ENCODE results near the gene PLXNA2.

PLXNA2 gene

DNA sequence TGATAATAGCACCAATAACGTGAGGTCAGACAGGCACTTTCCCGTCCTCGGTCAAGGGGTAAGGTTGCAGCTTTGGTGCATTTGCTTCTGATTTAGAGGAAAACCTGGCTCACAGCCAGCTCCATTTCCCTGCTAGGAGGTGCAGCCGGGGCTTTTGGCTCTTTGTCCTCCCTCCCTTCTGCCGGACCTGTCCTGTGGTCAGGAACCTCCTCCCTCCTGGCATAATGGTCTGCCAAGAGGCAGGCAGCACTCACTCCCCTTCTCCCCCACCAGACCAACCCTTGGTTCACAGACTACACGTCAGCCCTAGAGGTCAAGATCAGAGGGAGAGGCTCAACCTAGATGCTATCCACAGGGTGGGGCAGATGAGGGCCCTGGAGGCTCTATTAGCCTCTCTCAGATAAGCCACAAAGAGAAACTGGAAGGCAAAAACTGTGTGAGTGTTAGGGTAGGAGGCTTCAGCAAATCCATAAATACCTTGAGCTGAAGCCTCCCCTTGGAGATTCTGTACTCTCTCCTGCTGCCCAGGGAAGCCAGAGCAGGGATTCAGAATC lies 64.8 kb downstream of the PLXNA2 start:
- DNase-seq (ENCODE audit: low read depth): no peak

DNA sequence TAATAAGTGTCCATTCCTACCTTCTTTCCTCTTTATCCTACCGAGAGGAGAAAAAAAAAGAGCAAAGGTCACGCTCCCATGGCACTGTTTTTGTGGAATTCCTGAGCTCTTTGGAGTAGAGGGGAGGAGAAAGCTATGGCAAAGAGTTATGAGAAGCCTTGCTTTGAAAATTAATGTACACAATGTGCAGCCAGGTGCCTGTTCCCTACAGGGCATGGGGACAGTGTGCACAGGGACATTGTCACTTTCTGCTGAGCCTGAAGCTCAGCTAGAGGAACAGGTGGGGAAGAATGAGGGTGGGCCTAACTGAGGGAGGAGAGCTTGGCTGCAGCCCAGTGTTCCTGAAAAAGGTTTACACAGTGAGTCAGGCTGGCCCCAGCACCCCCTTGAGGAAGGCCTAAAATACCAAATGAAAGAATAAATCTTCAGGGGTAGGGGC lies 66.1 kb downstream of the PLXNA2 start:
- no peak for DNase-seq (ENCODE audit: low read depth)

DNA sequence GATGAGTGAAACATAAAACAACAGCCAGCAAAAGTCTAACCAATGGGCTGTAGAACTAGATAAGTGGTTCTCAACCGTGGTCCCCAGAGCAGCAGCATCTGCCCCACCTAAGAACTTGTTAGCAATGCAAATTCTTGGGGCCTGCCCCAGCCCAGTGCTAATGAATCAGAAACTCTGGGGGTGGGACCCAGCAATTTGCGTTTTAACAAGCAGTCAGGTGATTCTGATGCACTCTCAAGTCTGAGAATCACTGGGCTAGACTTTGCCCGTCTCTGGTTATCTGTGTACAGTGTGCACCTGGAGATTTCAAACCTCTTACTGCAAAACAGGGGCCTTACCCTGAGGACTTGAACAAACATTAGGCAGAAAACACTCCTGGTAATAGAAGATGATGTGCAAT lies 66.5 kb downstream of the PLXNA2 start:
- DNase-seq (ENCODE audit: low read depth): no peak

DNA sequence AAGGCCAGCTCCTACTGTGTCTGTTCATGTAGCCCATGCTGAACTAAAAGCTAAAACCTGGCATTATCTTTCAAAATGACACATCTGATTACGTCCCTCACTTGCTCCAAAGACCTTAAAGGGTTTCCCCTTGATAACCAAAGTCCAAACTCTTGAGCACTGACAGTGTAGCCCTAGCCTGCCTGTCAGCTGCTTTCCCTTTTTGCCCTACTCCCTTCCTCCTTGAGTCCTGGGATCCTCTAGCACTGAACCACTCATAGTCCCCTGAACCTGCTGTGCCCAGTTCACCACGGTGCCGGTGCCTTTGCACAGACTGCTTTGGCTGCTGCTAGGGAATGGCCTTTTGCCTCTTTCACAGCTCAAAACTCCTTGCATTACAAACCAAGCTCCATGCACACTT lies 67.5 kb downstream of the PLXNA2 start:
- DNase-seq (ENCODE audit: low read depth): no peak

DNA sequence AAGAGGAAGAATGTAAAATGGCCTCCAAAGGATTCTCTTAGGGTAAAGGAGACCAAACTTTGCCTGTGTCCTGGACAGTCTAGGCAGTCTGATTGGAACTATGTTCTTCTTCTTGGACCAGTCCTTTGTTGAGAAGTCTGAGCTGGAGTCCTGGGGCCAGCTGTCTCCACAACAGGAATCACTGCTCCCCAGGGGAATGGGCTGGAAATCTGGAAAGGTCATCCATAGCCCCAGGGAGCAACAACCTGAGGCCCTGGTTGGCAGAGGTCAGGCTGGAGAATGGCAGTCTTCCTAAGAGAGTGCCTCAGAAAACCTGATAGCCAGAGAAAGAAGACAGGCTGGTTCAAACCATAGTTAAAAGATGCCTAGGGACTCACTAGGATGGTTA lies 68.7 kb downstream of the PLXNA2 start:
- no peak for DNase-seq (ENCODE audit: low read depth)

DNA sequence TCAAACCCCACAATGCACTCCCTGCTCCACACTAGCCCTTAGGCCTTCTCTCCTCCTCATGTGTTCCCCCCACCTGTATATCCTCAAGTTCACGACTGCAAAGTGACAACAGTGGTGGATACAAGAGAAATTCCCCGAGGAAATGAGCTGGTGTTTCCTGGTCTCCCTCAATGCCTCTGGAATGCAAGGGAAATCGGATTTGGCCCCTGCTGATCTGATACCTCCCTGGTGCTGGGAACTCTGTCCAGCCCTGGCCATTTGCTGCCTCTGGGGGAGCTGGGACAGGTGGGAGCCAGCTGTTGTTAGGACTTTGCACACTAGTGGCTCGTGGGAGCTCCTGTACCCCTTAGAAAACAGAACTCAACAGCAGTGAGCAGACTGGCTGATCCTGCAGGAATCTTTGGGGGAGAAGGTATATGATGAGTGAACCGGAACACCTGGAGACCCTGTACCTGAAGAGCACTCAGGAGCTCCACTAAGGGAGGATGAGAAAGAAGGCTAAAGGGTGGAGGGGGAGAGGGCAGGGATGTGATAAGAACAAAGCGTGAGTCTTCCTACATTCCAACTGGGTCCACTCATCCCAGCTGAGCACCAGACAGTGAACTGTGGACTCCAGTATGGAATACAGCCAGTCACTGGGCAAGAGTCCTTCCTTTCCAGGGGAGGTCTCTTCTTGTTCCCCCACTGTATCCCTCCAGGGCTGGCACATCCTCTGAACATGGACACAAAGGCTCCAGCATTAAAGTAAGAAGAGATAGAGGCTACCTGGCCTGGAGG lies 69.3 kb downstream of the PLXNA2 start:
- DNase-seq (ENCODE audit: low read depth): no peak

DNA sequence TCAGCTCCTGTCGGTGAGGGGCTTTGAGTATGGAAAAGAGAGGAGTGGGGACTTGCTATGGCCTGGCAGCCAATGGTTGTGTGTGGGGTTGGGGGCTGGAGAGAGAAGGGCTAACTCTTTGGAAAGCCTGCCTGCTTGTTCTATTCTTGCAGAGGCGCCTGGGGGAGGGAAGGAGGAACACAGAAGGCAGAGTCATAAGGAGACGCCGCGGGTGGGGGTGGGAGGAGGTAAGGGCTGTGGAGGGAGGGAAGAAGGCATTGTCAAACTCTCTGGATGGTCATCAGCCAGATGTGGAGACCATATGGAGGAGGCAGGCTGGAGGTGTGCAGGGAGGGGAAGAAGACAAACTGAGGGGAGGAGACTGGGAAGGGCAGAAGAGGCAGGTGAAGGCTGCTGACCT lies 70.0 kb downstream of the PLXNA2 start:
- no peak for DNase-seq (ENCODE audit: low read depth)

DNA sequence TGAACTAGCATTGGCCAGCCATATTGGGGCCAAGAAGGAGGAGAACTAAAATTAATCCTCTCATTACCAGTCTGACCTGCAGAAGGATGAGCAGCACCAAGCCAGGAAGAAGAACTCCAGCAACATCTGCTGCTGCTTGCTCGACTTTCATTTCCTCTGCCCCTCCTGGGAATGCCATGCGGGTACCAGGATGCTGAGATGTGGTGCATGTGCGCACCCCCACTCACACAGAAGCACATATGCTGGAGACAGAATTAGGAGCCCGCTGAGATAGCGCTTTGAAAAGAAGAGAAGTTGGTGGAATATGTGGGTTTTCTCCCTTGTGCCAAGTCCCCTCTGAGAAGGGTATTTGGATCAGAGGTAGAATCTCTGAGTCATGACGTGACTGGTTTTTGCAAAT lies 70.4 kb downstream of the PLXNA2 start:
- DNase-seq (ENCODE audit: low read depth): no peak

DNA sequence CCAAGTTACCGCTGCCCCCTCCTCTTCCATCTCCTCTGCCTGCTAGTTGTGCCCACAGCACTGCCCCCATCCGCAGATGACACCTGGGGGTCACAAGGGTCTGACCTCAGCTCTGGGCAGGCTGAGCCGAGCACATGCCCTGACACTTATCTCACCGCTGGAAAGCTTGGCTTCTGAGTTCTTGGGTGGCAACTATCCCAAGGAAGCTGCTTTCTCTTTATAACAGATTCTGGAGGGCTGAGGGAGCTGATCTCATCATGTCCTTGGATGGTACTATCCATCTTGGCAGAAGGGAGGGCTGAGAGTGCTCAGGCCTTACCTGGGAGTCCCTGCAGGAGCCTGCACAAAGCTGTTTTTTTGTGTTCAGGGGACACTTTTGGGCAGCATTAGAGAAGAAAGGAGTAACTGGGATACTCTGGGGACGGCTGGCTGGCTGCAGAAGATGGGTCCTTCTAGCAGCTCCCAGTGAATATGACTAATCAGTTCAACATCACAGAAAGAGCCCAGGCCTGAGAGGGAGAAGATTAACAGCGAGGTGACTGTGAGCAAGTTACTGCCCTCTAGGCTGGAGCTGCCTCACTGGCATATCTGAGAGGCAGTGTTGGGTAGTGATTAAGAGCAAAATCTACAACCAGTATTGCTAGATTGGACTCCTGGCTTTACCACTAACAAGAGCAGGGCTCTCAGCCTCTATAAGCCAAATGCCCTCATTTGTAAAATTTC lies 71.6 kb downstream of the PLXNA2 start:
- DNase-seq (ENCODE audit: low read depth): no peak

DNA sequence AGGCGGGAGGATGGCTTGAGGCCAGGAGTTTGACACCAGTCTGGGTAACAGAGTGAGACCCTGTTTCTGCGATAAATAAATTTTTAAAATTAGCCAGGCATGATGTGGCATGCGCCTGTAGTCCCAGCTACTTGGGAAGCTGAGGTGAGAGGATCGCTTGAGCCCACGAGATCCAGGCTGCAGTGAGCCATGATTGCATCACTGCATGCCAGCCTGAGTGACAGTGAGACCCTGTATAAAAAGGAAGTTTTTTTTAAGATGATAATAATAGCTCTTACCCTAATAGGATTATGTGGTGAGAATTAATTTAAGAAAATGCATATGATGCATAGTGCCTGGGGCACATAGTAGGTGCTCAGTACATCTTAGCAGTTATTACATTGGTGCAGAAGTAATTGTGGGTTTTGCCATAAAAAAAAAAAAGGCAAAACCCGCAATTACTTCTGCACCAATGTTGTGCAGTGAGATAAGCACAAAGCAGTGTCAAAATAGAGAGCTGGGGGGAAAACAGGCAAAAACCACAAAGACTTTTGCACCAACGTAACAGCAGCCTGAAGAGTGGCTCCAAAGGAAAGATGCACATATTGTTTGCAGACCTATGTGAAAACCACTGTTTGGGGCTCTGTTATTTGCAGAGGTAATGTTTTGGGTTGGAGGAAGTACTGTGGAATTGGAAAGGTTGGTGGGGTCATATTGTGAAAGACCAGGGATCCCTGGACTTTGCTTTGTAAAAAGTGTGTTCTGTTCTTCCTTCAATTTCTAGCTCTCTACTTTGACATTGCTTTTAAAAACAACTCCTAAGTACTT lies 72.4 kb downstream of the PLXNA2 start:
- no peak for DNase-seq (ENCODE audit: low read depth)

DNA sequence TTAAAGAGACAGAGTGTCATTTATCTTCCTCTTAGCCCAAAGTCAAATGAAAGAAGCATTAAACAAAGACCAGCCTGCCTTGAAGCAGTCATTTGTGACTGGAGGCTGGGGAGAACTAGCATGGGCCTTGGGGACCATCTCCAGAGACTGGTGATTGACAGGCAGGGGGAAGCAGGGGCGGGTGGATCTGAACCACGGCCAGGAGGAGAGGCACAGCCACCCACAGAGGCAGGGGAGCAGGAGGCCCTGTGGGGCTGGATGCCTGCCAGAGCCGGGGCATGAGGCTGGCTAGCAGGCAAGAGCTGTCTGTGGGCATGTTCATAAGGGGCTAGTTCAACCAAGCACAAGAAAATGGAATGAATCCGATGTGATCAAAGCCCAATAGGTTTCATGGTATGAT lies 73.9 kb downstream of the PLXNA2 start:
- no peak for DNase-seq (ENCODE audit: low read depth)

DNA sequence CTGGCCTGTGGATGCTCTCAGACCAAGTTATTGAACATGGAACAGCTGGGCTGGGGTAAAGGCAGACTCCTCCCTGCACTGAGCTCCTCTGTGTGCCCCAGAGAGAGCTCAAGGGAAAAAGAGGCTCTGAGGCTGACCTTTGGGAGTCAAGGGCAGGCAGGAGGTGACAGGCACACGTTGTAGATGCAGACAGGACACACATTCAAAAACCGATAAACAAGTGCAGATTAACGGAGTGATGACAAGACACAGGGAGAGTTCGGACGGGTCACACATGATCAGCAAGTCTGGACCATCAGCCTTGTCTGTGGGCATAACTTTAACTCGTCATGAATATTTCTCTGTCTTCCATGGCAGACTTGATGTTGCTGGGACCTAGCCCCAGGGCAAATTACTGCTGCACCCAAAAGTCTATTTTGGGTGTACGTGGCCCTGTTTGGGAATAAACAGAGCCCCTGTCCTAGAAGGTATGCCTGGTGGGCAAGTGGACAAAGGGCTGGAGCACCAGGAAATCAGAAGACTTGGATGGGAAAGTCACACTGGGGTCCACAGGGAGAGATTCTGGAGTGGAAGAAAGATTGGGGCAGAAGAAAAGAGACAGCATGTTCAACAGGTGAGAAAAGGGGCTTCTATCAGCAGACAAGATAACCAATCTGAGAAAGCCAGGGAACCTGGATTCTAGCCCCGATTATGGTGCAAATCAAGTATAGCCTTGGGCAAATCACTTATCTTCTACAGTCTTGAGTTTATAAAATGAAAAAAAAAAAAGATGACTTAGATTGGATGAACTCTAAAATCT lies 74.9 kb downstream of the PLXNA2 start:
- no peak for DNase-seq (ENCODE audit: low read depth)

DNA sequence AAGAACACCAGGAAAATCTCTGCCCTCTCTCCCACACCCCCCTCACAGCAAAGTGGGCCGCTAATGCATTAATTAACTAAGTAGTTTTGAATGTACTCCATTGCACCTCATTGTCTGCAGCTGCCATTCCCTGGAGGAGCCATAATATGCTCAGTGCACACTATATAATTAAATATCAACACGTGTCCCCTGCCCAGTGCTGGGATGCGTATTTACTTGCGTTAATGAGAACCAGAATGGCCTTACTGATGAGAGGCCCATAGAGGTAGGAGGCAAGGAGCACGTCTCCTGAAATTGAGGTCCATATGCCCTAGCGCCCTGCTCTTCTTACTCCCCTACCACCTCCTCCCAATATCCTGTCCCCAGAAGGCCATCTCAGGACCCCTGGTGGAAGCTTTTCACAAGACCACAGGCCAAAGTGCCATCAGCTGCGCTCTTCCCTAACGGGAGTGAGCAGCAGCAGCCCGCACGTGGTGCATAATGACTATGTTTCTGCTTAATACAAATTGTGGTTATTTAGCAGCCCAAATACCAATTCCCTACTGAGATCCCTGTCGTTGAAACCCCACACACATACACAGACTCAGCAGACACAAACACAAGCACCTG lies 76.8 kb downstream of the PLXNA2 start:
- DNase-seq (ENCODE audit: low read depth): no peak

DNA sequence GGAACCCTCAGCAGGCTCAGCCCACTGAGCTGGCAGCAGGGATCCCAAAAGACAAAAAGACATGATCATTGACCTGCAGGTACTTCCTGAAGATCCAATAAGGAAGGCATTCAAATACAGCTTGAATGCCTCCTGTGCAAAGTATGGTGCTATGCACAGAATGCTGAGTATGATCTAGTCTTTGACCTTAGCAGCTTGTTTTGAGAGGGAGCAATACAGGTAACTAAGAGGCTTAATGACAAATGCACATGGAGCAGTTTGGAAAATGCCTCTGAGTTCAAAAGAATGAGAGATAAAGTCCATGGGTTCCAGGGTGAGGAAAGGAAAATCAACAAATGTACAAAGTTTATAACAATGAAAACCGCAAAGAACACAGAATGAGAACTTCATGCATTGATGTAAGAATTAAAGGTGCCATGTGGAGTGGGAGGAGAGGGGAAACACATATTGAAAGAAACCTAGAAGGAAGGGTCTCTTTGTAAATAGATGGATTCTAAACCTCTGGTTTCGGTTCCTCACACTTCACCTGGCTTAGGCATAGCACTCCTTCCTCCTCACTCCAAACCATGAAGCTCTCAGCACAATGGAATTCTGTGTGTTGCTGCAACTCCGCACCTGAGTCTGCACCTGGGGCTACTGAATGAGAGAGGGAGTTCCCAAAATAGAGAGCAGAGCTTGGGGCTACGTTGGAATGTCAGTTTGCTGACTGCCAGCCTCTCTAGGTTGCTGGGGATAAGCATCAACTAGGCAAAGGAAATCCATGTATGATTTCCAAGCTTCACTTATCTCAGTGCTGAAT lies 77.6 kb downstream of the PLXNA2 start:
- no peak for DNase-seq (ENCODE audit: low read depth)

DNA sequence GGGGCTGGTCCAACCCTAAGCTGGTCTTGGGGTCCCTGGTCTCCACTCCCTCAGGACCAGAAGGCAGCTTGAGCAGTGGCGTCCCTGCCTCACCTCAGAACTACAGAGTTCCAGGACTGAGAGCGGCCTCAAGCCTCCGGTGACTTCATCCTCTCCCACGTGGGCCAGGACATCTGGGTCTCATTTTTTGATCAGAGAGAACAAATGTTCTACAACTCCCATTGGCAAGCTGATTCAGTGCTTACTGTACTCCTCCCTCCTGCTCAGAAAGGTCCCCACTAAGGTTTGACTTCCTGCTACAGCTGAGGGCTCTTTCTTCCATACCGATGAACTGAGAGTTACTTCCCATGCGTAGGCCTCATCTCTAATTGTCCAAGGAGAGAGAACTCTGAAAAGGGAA lies 78.5 kb downstream of the PLXNA2 start:
- DNase-seq (ENCODE audit: low read depth): no peak

DNA sequence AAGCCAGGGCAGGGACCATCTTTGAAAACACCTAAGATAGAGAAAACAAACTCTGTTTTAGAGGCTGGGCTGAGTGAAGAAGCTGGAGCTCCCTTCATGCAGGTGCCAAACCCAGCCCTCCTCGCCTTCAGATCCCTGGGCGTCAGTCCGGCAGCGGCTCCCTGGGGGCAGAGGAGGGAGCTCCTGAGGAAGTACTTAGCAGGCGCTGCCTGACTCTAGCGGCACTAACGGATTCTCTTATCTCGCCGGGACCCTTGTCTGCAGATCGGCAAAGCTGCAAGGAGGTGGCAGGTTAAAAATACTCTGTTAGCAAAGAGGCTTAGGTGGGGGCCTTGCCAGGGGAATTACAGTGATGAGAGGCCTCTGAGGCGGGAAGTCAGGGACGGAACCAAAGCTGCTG lies 79.6 kb downstream of the PLXNA2 start:
- DNase-seq (ENCODE audit: low read depth): no peak

DNA sequence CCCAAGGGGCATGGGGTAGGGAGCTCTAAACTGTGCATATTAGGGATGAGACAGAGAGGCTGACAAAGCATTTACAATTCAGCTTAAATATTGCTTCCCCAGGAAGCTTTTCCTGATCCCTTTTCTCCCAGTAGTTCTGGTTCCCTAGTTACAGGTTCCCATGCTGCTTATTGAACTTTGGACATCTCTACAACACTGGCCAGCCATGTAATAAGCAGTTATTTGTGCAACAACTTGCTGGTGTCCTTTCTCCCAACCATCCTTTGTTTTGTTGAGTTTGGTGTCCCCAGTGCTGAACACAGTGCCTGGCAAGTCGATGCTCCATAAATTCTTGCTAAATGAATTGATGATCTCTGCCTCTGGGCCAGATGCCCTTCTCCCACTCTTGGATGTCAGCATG lies 80.6 kb downstream of the PLXNA2 start:
- DNase-seq (ENCODE audit: low read depth): no peak

DNA sequence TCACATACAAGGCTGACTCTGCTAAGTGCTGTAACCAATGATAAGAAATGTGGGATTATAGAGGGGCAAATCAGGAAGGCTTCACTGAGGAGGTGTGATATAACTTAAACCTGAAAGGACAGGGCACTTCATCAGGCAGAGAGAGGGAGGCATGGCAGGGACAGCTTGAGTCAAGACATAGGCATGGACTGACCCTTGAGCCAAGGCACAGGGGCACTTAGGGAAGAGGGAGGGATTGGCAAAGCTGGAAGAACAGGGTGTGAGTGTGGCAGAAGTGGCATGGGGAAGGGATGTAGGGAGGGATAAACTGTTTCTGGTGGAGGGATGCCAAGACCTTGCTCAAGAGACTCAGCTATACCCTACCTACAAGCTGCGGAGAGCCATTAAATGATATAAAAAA lies 81.3 kb downstream of the PLXNA2 start:
- DNase-seq (ENCODE audit: low read depth): no peak

DNA sequence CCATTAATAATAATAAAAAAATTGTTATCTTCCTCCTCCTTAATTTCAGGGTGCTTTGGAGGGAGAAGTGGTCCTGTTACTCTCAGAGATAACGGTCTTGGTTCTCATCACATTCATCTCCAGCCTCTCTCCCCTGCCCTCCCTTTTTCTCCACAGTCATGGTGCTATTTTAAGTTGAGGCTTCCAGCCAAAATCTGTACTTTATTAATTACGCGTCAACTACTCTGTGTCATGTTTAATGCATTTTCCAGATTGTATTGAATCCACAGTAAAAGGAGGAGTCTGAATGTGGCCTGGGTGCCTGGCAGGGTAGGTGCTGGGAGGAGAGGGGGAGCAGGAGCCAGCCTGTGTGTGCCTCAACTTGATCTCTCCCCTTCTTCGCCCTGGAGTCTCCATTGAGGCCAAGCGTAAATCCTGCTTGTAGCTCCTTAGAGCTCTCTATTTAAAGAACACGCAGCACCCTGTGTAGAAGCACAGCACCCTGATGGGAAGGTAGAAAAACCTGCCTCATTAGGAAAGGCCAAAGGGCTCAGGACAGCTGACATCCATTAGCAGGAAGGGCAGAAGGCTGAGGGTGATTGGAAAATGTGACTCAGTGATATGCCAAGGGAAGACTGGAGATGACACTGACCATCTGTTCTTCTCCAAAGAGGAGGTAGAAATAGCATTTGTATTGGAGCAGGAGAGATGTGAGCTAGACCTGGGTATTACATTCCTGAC lies 82.4 kb downstream of the PLXNA2 start:
- DNase-seq (ENCODE audit: low read depth): no peak

DNA sequence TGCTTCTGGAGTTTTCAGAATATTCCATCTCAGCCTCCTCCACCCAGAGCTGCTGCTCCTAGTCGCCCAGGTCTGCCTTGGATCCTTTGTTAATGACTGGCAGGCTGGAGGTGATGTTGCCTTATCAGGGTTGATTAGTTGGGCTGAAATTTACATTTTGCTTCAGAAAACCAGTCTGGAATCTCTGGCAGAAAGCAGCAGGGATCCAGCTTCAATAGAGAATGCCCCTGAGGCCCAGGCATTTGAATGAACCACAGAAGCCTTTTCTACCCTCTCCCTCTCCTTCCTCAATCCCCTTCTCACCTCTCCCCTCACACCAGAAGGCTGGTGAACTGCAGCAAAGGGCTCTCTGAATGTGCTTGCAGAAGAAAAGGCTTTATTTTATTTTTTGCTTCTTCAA lies 83.2 kb downstream of the PLXNA2 start:
- no peak for DNase-seq (ENCODE audit: low read depth)
